HEK293T (cell line): ENCODE results near the gene PRKAR2A.

Experiments
- BHLHE40 ChIP-seq: fragments of 450-650 bp; IDR thresholded peaks from 2 replicates; pipeline ENCODE4 v1.6.1; 2016; ENCODE audit warnings: mild to moderate bottlenecking, moderate library complexity, borderline replicate concordance
- CTBP1 ChIP-seq: fragments of 450-650 bp; IDR thresholded peaks from 2 replicates; pipeline ENCODE4 v1.6.1; 2016; ENCODE audit warnings: borderline replicate concordance
- ELF4 ChIP-seq: fragments of 450-650 bp; IDR thresholded peaks from 2 replicates; pipeline ENCODE4 v1.6.1; 2017; ENCODE audit warnings: antibody characterized with exemption
- FOXK2 ChIP-seq: fragments of 450-650 bp; IDR thresholded peaks from 2 replicates; pipeline ENCODE4 v1.6.1; 2016; ENCODE audit warnings: mild to moderate bottlenecking
- FOXM1 ChIP-seq: fragments of 450-650 bp; IDR thresholded peaks from 2 replicates; pipeline ENCODE4 v1.6.1; 2017; ENCODE audit warnings: mild to moderate bottlenecking, borderline replicate concordance
- L3MBTL2 ChIP-seq: fragments of 450-650 bp; conservative IDR thresholded peaks from 2 replicates; pipeline ENCODE4 v1.6.1; 2016; ENCODE audit warnings: mild to moderate bottlenecking
- LEF1 ChIP-seq: fragments of 450-650 bp; IDR thresholded peaks from 2 replicates; pipeline ENCODE4 v1.6.1; 2017; ENCODE audit warnings: mild to moderate bottlenecking, borderline replicate concordance
- NFRKB ChIP-seq: fragments of 450-650 bp; IDR thresholded peaks from 2 replicates; pipeline ENCODE4 v1.6.1; 2016; ENCODE audit warnings: mild to moderate bottlenecking, moderate library complexity
- SP1 ChIP-seq: fragments of 450-650 bp; IDR thresholded peaks from 2 replicates; pipeline ENCODE4 v1.6.1; 2017
- SUZ12 ChIP-seq: fragments of 450-650 bp; IDR thresholded peaks from 2 replicates; pipeline ENCODE4 v1.6.1; 2016; ENCODE audit warnings: mild to moderate bottlenecking
- TARDBP ChIP-seq: fragments of 450-650 bp; IDR thresholded peaks from 2 replicates; pipeline ENCODE4 v1.6.1; 2016

- no peak for TF ChIP-seq CTBP1
- TF ChIP-seq L3MBTL2, result no peak
- TF ChIP-seq TARDBP, result no peak
- TF ChIP-seq FOXM1, result no peak
- no peak for TF ChIP-seq SP1
- no peak for TF ChIP-seq FOXK2
- TF ChIP-seq SUZ12, result no peak
- TF ChIP-seq ELF4, result no peak
- TF ChIP-seq LEF1, result no peak
- no peak for TF ChIP-seq BHLHE40
- no peak for TF ChIP-seq NFRKB
Observed at GRCh38 chr3:48851407-48851806, 3.7 kb upstream of the PRKAR2A start.
